GM12878 (cell line): Measurements from ENCODE around the gene MRPL1. TPM values are rescaled to one million over a fixed set of nuclear protein-coding genes. Genes with fewer than 3 reads are reported as not detected.

Source experiments
- ATAC-seq: fragments of 200-7000 bp; cut with Tn5 transposase; 3 replicates; pipeline ENCODE4 v1.9.1; 2020; ENCODE audit warnings: mild to moderate bottlenecking, moderate library complexity
- BruUV-seq: library from RNA; stranded (reverse); fragments of 400-500 nt; replicated peaks from 2 replicates; lab custom pipeline; 2021; lab: Mats Ljungman, UMichigan
- CTCF ChIA-PET: fragments of 300-600 bp; sonication (Branson Sonifier 250); formaldehyde crosslinking; extraction: SDS; loops from one replicate; lab custom pipeline; 2021; ENCODE audit warnings: inconsistent platforms; lab: Yijun Ruan, JAX
- POLR2A ChIA-PET: fragments of 350-600 bp; formaldehyde crosslinking; extraction: SDS; loops from one replicate; lab custom pipeline; 2021; ENCODE audit warnings: inconsistent platforms; lab: Charles Lee
- RAD21 ChIA-PET: fragments of 300-600 bp; sonication (Branson Sonifier 250); formaldehyde crosslinking; loops from one replicate; lab custom pipeline; 2023; ENCODE audit warnings: antibody characterized with exemption; ENCODE audit not compliant: unreplicated experiment; lab: Charles Lee
- SMC1A ChIA-PET: fragments of 300-600 bp; sonication (Branson Sonifier 250); formaldehyde crosslinking; loops from one replicate; lab custom pipeline; 2023; ENCODE audit not compliant: unreplicated experiment, uncharacterized antibody; lab: Charles Lee
- DNase-seq: peaks from one replicate; pipeline ENCODE4 v3.0.0-alpha.2; 2011; ENCODE audit warnings: low read depth, low spot score
- FAIRE-seq: peaks from 3 replicates; lab custom pipeline; 2011; peaks lifted over from hg19 to GRCh38; lab: Jason Lieb, UNC
- H2AFZ ChIP-seq: 2 replicates; pipeline ENCODE4 v1.6.0; 2011; ENCODE audit warnings: low read depth, low read length, control low read depth; ENCODE audit not compliant: control insufficient read depth
- H3K27ac ChIP-seq: 2 replicates; pipeline ENCODE4 v1.5.1; 2011; ENCODE audit warnings: control low read depth; ENCODE audit not compliant: control insufficient read depth, insufficient read depth
- H3K27me3 ChIP-seq, 2 experiments: replicated peaks in 1 of 2; 2 replicates each; pipeline versions ENCODE4 v1.6.0 to v1.6.1; 2011; ENCODE audit warnings: low read length in 1 of 2; ENCODE audit not compliant: control insufficient read depth in 2 of 2, insufficient read depth in 2 of 2
- H3K36me3 ChIP-seq, 2 experiments: 2 replicates each; pipeline ENCODE4 v1.5.1; 2011; ENCODE audit warnings: low read length in 1 of 2; ENCODE audit not compliant: control insufficient read depth in 2 of 2, insufficient read depth in 2 of 2
- H3K4me1 ChIP-seq: 2 replicates; pipeline ENCODE4 v1.6.1; 2011; ENCODE audit warnings: mild to moderate bottlenecking, low read length, moderate library complexity, mixed read lengths; ENCODE audit not compliant: control insufficient read depth, insufficient read depth
- H3K4me2 ChIP-seq: 2 replicates; pipeline ENCODE4 v1.6.0; 2011; ENCODE audit warnings: control low read depth; ENCODE audit not compliant: control insufficient read depth, insufficient read depth
- H3K4me3 ChIP-seq: fragments of 200-600 bp; sonication (generic); 2 replicates; pipeline ENCODE4 v1.5.1; 2016
- H3K79me2 ChIP-seq: 2 replicates; pipeline ENCODE4 v1.6.0; 2011; ENCODE audit warnings: low read length; ENCODE audit not compliant: control insufficient read depth, insufficient read depth
- H3K9ac ChIP-seq: 2 replicates; pipeline ENCODE4 v1.8.0; 2011; ENCODE audit warnings: low read length, control low read depth, mixed read lengths; ENCODE audit not compliant: control insufficient read depth, insufficient read depth
- H3K9me3 ChIP-seq: replicated peaks from 3 replicates; pipeline ENCODE4 v1.5.1; 2011; ENCODE audit warnings: mild to moderate bottlenecking, low read length; ENCODE audit not compliant: control insufficient read depth, insufficient read depth
- H4K20me1 ChIP-seq: 2 replicates; pipeline ENCODE4 v1.6.0; 2011; ENCODE audit not compliant: control insufficient read depth, insufficient read depth
- E2F4 ChIP-seq: IDR thresholded peaks from 2 replicates; pipeline ENCODE4 v1.6.1; 2012; ENCODE audit warnings: low read depth, low read length, improper control_type of control experiment
- HSF1 ChIP-seq: fragments of 150-350 bp; IDR thresholded peaks from 2 replicates; pipeline ENCODE4 v1.6.1; 2014; ENCODE audit warnings: mild to moderate bottlenecking, low read depth, low read length
- IRF4 ChIP-seq: IDR thresholded peaks from 2 replicates; pipeline ENCODE4 v1.6.1; 2011; ENCODE audit warnings: low read depth, low read length
- LARP7 ChIP-seq: fragments of 450-650 bp; IDR thresholded peaks from 2 replicates; pipeline ENCODE4 v1.6.1; 2017; ENCODE audit warnings: mild to moderate bottlenecking
- NBN ChIP-seq: fragments of 450-650 bp; IDR thresholded peaks from 2 replicates; pipeline ENCODE4 v1.6.1; 2016
- POLR2AphosphoS5 ChIP-seq: IDR thresholded peaks from 2 replicates; pipeline ENCODE4 v1.6.1; 2011; ENCODE audit warnings: mild to moderate bottlenecking, low read length, inconsistent platforms
- POU2F2 ChIP-seq: IDR thresholded peaks from 3 replicates; pipeline ENCODE4 v1.6.1; 2011; ENCODE audit warnings: low read depth, mild to moderate bottlenecking, low read length, borderline replicate concordance
- RELB ChIP-seq: fragments of 450-650 bp; IDR thresholded peaks from 2 replicates; pipeline ENCODE4 v1.6.1; 2017; ENCODE audit warnings: low read depth, mild to moderate bottlenecking, moderate library complexity
- SMC3 ChIP-seq: IDR thresholded peaks from 2 replicates; pipeline ENCODE4 v1.6.1; 2011; ENCODE audit warnings: low read length, improper control_type of control experiment, borderline replicate concordance
- SREBF1 ChIP-seq: IDR thresholded peaks from 2 replicates; pipeline ENCODE4 v1.6.1; 2012; ENCODE audit warnings: mild to moderate bottlenecking, low read length
- STAT3 ChIP-seq: IDR thresholded peaks from 2 replicates; pipeline ENCODE4 v1.6.1; 2011; ENCODE audit warnings: low read depth, low read length, improper control_type of control experiment
- ZBED1 ChIP-seq: IDR thresholded peaks from 2 replicates; pipeline ENCODE4 v1.6.1; 2016; ENCODE audit warnings: borderline replicate concordance
- ZNF207 ChIP-seq: fragments of 450-650 bp; IDR thresholded peaks from 2 replicates; pipeline ENCODE4 v1.6.1; 2014; ENCODE audit warnings: antibody characterized with exemption, mild to moderate bottlenecking, borderline replicate concordance
- ZNF622 ChIP-seq: fragments of 450-650 bp; IDR thresholded peaks from 2 replicates; pipeline ENCODE4 v1.6.1; 2017; ENCODE audit warnings: mild to moderate bottlenecking, inconsistent platforms
- whole genome bisulfite sequencing: methylation state at CpG from one replicate; pipeline ENCODE4 v1.1.6; 2016; ENCODE audit warnings: low lambda C conversion rate; ENCODE audit not compliant: insufficient replicate concordance, insufficient coverage; ENCODE audit errors: missing lambda C conversion rate; 5-methylcytosine and 5-hydroxymethylcytosine counted together
- in situ Hi-C: fragments of 300-500 bp; cut with MboI; formaldehyde crosslinking; loops from 9 replicates; pipeline ENCODE4 v1.14.3; 2018; ENCODE audit warnings: mixed read lengths
- intact Hi-C: fragments of 100-400 bp; cut with micrococcal nuclease; formaldehyde crosslinking; loops from one replicate; pipeline ENCODE4 v1.14.2; 2022; ENCODE audit not compliant: unreplicated experiment
- polyA plus RNA-seq, 11 experiments: library from polyadenylated mRNA; depleted of rRNA in 4 of 11; unstranded in 6 of 11; stranded (reverse) in 5 of 11; fragments of >200 nt; fragmentation: Nextera tagmentation in 4 of 11; fragmentation: Illumina TruSeq in 1 of 11; extraction: Ambion mirVana in 4 of 11; extraction: Trizol in 1 of 11; gene quantifications; 1 replicate in 1 of 11; 2 replicates in 10 of 11; pipeline versions ENCODE4 v1.2.1 to v1.2.3, GENCODE V29; 2011 to 2016; ENCODE audit warnings: inconsistent platforms in 2 of 11, missing spikeins in 2 of 11, low read depth in 1 of 11
- total RNA-seq, 4 experiments: library from RNA; depleted of rRNA in 3 of 4; stranded (reverse); fragments of >200 nt in 3 of 4; fragmentation: Illumina TruSeq in 1 of 4; extraction: Trizol in 1 of 4; gene quantifications; 2 replicates each; pipeline versions ENCODE4 v1.2.1 to v1.2.3, GENCODE V29; 2013 to 2021

MRPL1 gene
- total and polyA plus RNA-seq, 10 of the 15 experiments (the other 5 are each of a cell fraction or from before 2014, with no cell fraction given), result 20.2 to 35.7 (median 28.2) TPM

GRCh38 chr4:77818073-77818601, 44.5 kb upstream of the MRPL1 start (continued):
- TF ChIP-seq RELB (peak; percentile 45; the same call in 1 of the 2 replicates), LARP7 (no peak), SMC3 (0 out of 2 replicates have a peak, but pooled peaks have one; percentile 16)

- Histone ChIP-seq H4K20me1 (no peaks in the 10 kb centered on the region), H3K79me2 (peaks cover 31% of the 10 kb centered on the region), H2AFZ (peak within 1 kb of the TSS; percentile 92), H3K27ac (peak within 1 kb of the TSS; percentile 76), H3K9me3 (no peaks in the 10 kb centered on the region), H3K4me2 (peak within 1 kb of the TSS; percentile 82), H3K4me1 (peaks cover 3% of the 10 kb centered on the region; the same call in 1 of the 2 replicates), H3K4me3 (peak within 1 kb of the TSS; percentile 92), H3K27me3 (no peaks in the 10 kb centered on the region), H3K9ac (peak within 1 kb of the TSS; percentile 81), H3K36me3 (no peaks in the 10 kb centered on the region)
- CTCF ChIA-PET, result interaction anchor here (1.3 to 1.6 kb wide), 3 partner anchors 33 to 241 kb away, joined by 4 to 8 read pairs (median 4); partner anchors contain the start of gene MRPL1
- SMC1A ChIA-PET, result interaction anchor here (0.9 to 1.7 kb wide), 3 partner anchors 10 to 72 kb away, joined by 3 to 7 read pairs (median 3); partner anchors contain the start of gene MRPL1
- no peak for FAIRE-seq
- in situ Hi-C loops, result no loop called here
- intact Hi-C loops, result no loop called here
- WGBS, result 2% methylated on average over 66 of the region's 89 CpGs
- RAD21 ChIA-PET, result interaction anchor here (1.4 kb wide), 1 partner anchor 43 kb away, joined by 13 read pairs; the partner anchor contains the start of gene MRPL1
- POLR2A ChIA-PET, result no interaction called here
- BruUV-seq, result no TSS peak
- ATAC-seq, result peak; percentile 64
- no peak for DNase-seq
- no peak for TF ChIP-seq POLR2AphosphoS5
- TF ChIP-seq POU2F2, result 0 out of 3 replicates have a peak, but pooled peaks have one; percentile 14
- no peak for TF ChIP-seq STAT3
- TF ChIP-seq SREBF1, result no peak
- TF ChIP-seq E2F4, result no peak
- TF ChIP-seq NBN, result peak; percentile 63; the same call in 1 of the 2 replicates
- TF ChIP-seq ZNF622, result no peak
- TF ChIP-seq ZBED1, result no peak
- no peak for TF ChIP-seq HSF1
- TF ChIP-seq IRF4, result no peak
- TF ChIP-seq ZNF207, result no peak
Measured at GRCh38 chr4:77818602-77819403, 43.8 kb upstream of the MRPL1 start, which contains the start of gene CNOT6L. Gene CNOT6L (minus strand): TSS chr4:77819368. CDS start chr4:77819308, 60 bp downstream.
